Stimulated activated CD8-positive, alpha-beta memory T cell treated with anti-CD3 and anti-CD28 coated beads, Interleukin-15, amount 100 ng/mL, for 48 hours (primary cell): ENCODE results near the gene SPTAN1.

Experiments
- DNase-seq, 2 donors: peaks; one replicate each; pipeline ENCODE4 v3.0.0-alpha.2; 2020; ENCODE audit warnings: low read depth in 2 of 2

SPTAN1 gene

GRCh38 chr9:128632486-128632885 lies 80.1 kb downstream of the SPTAN1 start:
- no peak for DNase-seq

DNA sequence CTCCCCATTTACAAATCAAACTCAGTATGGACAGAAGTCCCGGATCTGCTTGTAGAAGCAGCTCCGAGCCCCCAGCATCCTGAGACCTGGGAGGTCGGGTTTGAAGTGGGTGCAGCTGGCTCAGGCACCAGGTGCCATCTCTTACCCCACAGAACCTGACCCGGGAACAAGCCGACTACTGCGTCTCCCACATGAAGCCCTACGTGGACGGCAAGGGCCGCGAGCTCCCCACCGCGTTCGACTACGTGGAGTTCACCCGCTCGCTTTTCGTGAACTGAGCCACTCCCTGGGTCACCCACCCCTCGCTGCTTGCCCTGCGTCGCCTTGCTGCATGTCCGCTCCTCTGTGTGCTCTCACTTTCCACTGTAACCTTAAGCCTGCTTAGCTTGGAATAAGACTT lies 80.7 kb downstream of the SPTAN1 start:
- DNase-seq = no peak

- DNase-seq = no peak
These were observed 81.2 kb downstream of the SPTAN1 start for GRCh38 chr9:128633601-128634000.

GRCh38 chr9:128634111-128634510 lies 81.7 kb downstream of the SPTAN1 start:
- DNase-seq = no peak

- DNase-seq = no peak
These were observed 82.4 kb downstream of the SPTAN1 start for GRCh38 chr9:128634651-128635262.

GRCh38 chr9:128635266-128636023 lies 83.1 kb downstream of the SPTAN1 start:
- no peak for DNase-seq

GRCh38 chr9:128636024-128636390 lies 83.6 kb downstream of the SPTAN1 start:
- no peak for DNase-seq

DNA sequence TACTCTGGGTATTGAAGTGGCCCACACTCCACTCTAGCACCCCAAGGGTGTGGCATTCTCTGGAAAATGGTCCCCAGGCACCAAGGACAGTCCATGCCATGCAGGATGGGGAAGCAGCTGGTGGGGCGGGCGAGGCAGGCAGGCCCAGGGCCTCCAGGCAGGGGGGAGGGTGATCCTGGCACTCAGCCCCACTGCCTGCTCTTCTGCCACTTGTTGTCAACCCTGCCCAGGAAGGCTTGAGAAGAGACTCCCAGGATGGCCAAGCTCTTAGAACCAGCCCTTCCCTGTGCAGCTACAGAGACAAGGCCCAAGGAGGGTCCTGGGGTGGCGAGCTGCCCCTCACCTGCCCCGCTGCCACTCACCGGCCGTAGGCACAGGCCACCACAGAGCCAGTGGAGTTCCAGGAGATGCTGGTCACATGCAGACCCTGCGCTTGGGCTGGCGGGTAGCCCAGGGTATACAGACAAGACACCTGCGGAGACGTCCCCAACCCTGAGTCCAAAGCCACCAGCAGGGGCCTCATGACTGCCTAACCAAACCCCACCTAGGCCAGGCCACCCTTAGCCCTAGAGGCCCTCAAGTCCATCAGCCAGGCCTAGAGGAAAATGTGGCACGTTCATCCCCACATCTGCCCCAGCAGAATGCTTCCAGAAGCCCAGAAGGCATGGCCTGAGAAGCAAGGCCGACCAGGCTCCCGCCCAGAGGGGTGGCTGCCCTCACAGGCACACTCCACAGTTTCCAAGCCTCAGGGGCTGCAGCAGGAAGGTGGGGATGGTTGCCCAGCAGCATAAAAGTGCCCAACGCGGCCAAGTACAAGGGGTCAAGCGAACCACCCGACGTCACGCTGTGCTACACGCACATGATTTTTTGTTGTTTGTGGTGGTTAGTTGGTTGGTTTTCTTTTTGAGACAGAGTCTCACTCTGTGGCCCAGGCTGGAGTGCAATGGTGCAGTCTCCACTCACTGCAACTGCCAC lies 84.5 kb downstream of the SPTAN1 start:
- no peak for DNase-seq

DNA sequence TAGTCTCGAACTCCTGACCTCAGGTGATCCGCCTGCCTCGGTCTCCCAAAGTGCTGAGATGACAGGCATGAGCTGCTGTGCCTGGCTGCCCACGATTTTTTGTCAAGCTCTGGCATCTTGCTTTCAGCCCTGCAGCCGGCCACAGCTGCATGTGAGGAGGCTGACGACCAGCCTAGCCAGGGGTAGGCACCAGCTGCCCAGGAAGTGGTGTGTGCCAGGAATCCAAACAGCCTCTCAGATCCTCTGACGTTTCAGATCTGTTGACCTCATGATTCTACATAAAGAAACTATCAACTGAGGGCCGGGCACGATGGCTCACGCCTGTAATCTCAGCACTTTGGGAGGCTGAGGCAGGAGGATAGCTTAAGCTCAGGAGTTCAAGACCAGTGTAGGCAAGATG lies 85.3 kb downstream of the SPTAN1 start:
- DNase-seq = no peak

- DNase-seq = no peak
These were observed 86.2 kb downstream of the SPTAN1 start for GRCh38 chr9:128638580-128638979.

GRCh38 chr9:128640603-128641002 lies 88.2 kb downstream of the SPTAN1 start:
- DNase-seq = no peak

- no peak for DNase-seq
These were observed 90.4 kb downstream of the SPTAN1 start for GRCh38 chr9:128642675-128643245.

DNA sequence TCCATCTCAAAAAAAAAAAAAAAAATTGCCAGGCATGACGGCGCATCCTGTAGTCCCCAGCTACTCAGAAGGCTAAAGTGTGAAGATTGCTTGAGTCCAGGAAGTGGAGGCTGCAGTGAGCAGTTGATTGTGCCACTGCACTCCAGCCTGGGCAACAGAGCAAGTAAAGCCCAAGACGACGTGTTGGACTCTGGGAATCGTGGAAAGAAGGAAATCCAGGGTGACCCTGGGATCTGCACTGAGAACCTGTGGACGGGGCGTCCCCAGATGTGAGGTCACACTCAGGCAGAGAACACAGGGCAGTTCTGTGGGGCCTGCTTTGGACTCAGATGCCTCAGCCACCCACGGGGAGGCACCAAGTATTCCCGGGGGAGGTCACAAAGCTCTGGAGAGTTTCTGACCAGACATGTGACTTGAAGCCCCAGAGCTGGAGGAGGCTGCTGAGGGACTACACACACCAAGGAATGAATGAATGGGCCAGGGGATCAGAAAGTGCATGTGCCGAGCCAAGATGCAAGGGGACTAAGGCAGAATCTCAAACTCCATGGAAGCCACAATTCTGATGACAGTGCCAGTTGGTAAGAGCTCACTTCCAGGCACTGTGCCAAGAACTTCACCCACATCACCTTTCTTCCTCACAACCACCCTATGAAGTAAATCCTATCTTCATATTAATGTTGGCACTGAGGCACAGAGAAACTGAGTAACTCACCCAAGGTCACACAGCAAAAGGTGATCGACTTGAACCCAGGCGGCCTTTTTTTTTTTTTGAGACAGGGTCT lies 91.3 kb downstream of the SPTAN1 start:
- no peak for DNase-seq

GRCh38 chr9:128648206-128648605 lies 95.8 kb downstream of the SPTAN1 start:
- peak; percentile 27 to 51 for DNase-seq

- no peak for DNase-seq
These were observed 99.4 kb downstream of the SPTAN1 start for GRCh38 chr9:128651798-128652197.

GRCh38 chr9:128653908-128654307 lies 101.5 kb downstream of the SPTAN1 start:
- DNase-seq = no peak

GRCh38 chr9:128654481-128654880 lies 102.1 kb downstream of the SPTAN1 start:
- DNase-seq = no peak

DNA sequence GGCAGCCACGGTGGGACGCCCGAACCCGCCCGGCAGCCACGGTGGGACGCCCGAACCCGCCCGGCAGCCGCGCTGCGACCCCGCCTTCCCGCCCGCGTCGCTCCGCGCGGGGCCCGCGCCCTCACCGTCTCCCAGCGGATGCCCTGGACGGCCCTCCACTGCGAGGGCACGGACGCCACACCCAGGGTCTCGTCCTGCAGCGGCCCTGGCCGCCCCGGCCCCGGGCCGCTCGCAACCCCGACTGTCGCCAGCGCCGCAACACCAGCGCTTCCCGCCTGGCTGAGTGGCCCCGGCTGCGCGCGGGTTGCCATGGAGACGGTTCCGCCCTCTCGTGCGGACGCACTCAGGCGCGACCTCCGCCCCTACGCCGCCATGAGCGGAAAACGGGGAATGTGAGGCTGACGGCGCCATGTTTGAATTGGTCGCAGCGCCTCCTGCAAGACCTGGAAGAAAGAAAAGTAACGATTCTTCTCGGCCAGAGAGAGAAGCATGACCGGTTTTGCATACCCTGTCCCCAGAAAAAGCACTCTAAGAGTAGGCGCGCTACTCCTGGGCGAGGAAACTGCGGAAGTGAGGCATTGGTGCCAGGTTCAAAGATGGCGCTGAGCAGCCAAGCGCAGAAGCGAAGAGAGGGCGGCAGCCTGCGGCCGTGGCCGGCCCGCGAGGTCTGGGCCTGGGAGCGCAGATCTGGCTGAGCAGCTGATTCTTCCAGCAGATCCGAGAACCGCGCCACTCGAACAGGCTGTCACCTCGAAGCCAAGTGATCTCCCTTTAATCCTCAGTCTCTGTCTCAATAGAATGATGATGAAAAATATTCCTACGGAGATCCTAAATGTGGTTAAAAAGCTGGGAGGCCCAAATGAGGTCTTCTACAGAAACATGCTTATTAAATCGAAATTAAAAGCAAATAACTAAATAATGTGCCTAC lies 104.3 kb downstream of the SPTAN1 start, which contains the start of gene DYNC2I2:
Gene DYNC2I2 (minus strand): TSS at position 432 of the 928 bp plus-strand sequence. CDS start 121 bp downstream, at position 311.
- peak; percentile 92 to 95 for DNase-seq

DNA sequence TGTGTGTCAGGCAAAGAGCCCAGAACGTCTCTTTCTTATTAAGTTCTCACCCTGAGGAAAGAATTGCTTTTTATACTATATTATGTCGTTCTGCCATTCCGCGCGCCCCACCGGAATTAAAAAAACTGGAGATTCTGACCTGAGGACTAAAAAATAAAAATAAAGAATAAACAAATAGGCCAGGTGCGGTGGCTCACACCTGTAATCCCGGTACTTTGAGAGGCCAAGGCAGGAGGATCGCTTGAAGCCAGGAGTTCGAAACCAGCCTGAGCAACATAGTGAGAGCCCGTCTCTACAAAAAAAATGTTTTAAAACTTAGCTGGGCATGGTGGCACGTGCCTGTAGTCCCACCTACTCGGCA lies 104.9 kb downstream of the SPTAN1 start:
- no peak for DNase-seq

DNA sequence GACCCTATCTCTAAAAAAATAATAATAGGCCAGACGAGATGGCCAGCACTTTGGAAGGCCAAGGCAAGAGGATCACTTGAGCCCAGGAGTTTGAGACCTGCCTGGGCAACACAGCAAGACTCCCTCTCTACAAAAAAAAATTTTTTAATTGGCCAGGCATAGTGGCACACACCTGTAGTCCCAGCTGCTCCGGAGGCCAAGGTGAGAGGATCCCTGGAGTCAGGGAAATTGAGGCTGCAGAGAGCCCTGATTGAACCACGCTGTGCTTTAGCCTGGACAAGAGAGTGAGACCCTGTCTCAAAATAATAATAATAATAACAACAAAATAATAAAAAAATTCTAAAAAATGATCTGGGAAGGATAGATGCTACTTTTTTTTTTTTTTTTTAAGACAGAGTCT lies 105.4 kb downstream of the SPTAN1 start:
- DNase-seq = no peak
